Bone marrow (tissue), 2 donors: ENCODE measurements around the gene TMCO1.
"Not testable (repeated sequence)": the region's sequence is repeated elsewhere in the genome, so short reads cannot be mapped to it uniquely, and the experiment has no call there.

Experiments used
- DNase-seq, 2 donors: peaks; one replicate each; lab custom pipeline; 2025; lab: John Stamatoyannopoulos, UW

TMCO1 gene

GRCh38 chr1:165768513-165769394 is at the start of gene TMCO1:
TMCO1 (minus strand) TSS chr1:165768868; CDS start chr1:165768751, 117 bp downstream.
- peak; percentile 77 to 98 for DNase-seq

- no peak for DNase-seq
Measured at GRCh38 chr1:165816826-165817497, 48.3 kb upstream of the TMCO1 start.

GRCh38 chr1:165816157-165816556 is 47.5 kb upstream of the TMCO1 start:
- no peak for DNase-seq

GRCh38 chr1:165815725-165816124 is 47.1 kb upstream of the TMCO1 start:
- no peak for DNase-seq

- DNase-seq = no peak
Measured at GRCh38 chr1:165807613-165808012, 38.9 kb upstream of the TMCO1 start.

GRCh38 chr1:165804513-165804912 is 35.8 kb upstream of the TMCO1 start:
- DNase-seq = not testable (repeated sequence)

- DNase-seq = no peak
Measured at GRCh38 chr1:165799387-165799786, 30.7 kb upstream of the TMCO1 start.

GRCh38 chr1:165795894-165796293 is 27.2 kb upstream of the TMCO1 start:
- DNase-seq = no peak

GRCh38 chr1:165793951-165794350 is 25.3 kb upstream of the TMCO1 start:
- DNase-seq = no peak

- no peak for DNase-seq
Measured at GRCh38 chr1:165787741-165788140, 19.1 kb upstream of the TMCO1 start.

GRCh38 chr1:165783519-165783918 is 14.9 kb upstream of the TMCO1 start:
- not testable (repeated sequence) for DNase-seq

GRCh38 chr1:165778197-165778596 is 9.5 kb upstream of the TMCO1 start:
- not testable (repeated sequence) for DNase-seq

GRCh38 chr1:165773324-165773965 is 4.8 kb upstream of the TMCO1 start:
- no peak for DNase-seq

- no peak for DNase-seq
Measured at GRCh38 chr1:165772739-165773138, 4.1 kb upstream of the TMCO1 start.

- DNase-seq = no peak
Measured at GRCh38 chr1:165764277-165764676, 4.4 kb downstream of the TMCO1 start.

GRCh38 chr1:165763442-165763841 is 5.2 kb downstream of the TMCO1 start:
- DNase-seq = no peak

GRCh38 chr1:165762725-165763124 is 5.9 kb downstream of the TMCO1 start:
- no peak for DNase-seq

GRCh38 chr1:165759095-165759494 is 9.6 kb downstream of the TMCO1 start:
- DNase-seq = no peak

- no peak for DNase-seq
Measured at GRCh38 chr1:165755393-165756010, 13.2 kb downstream of the TMCO1 start.

- no peak for DNase-seq
Measured at GRCh38 chr1:165753934-165754333, 14.7 kb downstream of the TMCO1 start.

- DNase-seq = no peak
Measured at GRCh38 chr1:165748550-165748949, 20.1 kb downstream of the TMCO1 start.
